Activated CD8-positive, alpha-beta memory T cell treated with anti-CD3 and anti-CD28 coated beads, Interleukin-2, amount 10 ng/mL, durations not matched to agents 7 days and 5 days (primary cell): Measurements from ENCODE around the gene MCAM. TPM values are rescaled to one million over a fixed set of nuclear protein-coding genes. Genes with fewer than 3 reads are reported as not detected.

Source experiments
- ATAC-seq: fragments of 150-1000 bp; cut with Tn5 transposase; one replicate; pipeline ENCODE4 v1.10.0; 2021; ENCODE audit warnings: moderate library complexity
- CTCF ChIA-PET: fragments of 350-600 bp; sonication (Branson Sonifier 250); formaldehyde crosslinking; loops from one replicate; lab custom pipeline; 2021; ENCODE audit warnings: antibody characterized with exemption; lab: Charles Lee
- DNase-seq: peaks from one replicate; pipeline ENCODE4 v3.0.0-alpha.2; 2020
- H3K27ac Mint-ChIP-seq: one replicate; pipeline ENCODE4 v1.8.0; 2021; ENCODE audit warnings: mild to moderate bottlenecking, mixed read lengths
- H3K27me3 Mint-ChIP-seq: one replicate; pipeline ENCODE4 v1.8.0; 2021; ENCODE audit warnings: mixed read lengths
- H3K36me3 Mint-ChIP-seq: one replicate; pipeline ENCODE4 v1.8.0; 2021; ENCODE audit warnings: mild to moderate bottlenecking, mixed read lengths
- H3K4me1 Mint-ChIP-seq: one replicate; pipeline ENCODE4 v1.8.0; 2021; ENCODE audit warnings: mixed read lengths
- H3K4me3 Mint-ChIP-seq: one replicate; pipeline ENCODE4 v1.8.0; 2021; ENCODE audit warnings: mild to moderate bottlenecking, moderate library complexity, mixed read lengths
- H3K9me3 Mint-ChIP-seq: one replicate; pipeline ENCODE4 v1.8.0; 2022; ENCODE audit warnings: low read depth, mixed read lengths
- total RNA-seq, 2 experiments: library from RNA; stranded (reverse); gene quantifications; one replicate each; pipeline ENCODE4 v1.2.3, GENCODE V29; 2021

Gene MCAM
- total RNA-seq, 2 experiments from 2014 or later: 2.5 to 3.9 TPM

GRCh38 chr11:119309411-119309810 lies 7.5 kb downstream of the MCAM start:
- peaks cover 16% of the 10 kb centered on the region for H3K4me1 Mint-ChIP-seq
- CTCF ChIA-PET: interaction anchor here (0.7 to 4.8 kb wide), 5 partner anchors 12 to 82 kb away, joined by 3 to 33 read pairs (median 3); no protein-coding TSS in a partner anchor
- no peak for DNase-seq
- H3K27ac Mint-ChIP-seq: no peak overlapping the region
- no peaks in the 10 kb centered on the region for H3K36me3 Mint-ChIP-seq
- H3K27me3 Mint-ChIP-seq: peaks cover 4% of the 10 kb centered on the region
- no peak overlapping the region for H3K4me3 Mint-ChIP-seq
- ATAC-seq: no peak
- no peaks in the 10 kb centered on the region for H3K9me3 Mint-ChIP-seq

DNA sequence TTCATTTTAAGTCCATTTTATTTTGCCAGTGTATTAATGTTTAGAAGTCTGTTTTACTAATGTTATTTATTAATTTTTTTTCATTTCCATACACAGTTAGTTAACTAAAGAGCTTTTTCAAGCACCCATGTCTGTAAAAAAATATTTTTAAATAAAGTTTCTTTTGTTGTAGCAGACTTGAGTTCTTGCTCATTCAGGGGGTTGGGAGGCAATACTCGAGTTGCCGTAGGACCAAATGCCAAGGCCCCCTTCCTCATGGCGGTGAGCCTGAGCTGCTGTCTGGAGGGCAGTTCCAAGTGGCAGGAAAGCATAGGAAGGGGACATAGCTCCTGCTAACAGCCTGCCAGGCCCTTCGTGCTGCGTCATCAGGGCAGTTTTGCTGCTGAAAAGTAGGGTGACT lies 9.0 kb downstream of the MCAM start:
- DNase-seq (no peak), ATAC-seq (no peak)
- H3K36me3 Mint-ChIP-seq: peaks cover 12% of the 10 kb centered on the region
- H3K27me3 Mint-ChIP-seq: no peaks in the 10 kb centered on the region
- H3K27ac Mint-ChIP-seq: no peak overlapping the region
- H3K9me3 Mint-ChIP-seq: no peaks in the 10 kb centered on the region
- H3K4me1 Mint-ChIP-seq: peaks cover 16% of the 10 kb centered on the region
- CTCF ChIA-PET: interaction anchor here (0.5 to 4.8 kb wide), 11 partner anchors 9 to 167 kb away, joined by 3 to 33 read pairs (median 3); partner anchors contain the start of genes CBL and MCAM
- H3K4me3 Mint-ChIP-seq: no peak overlapping the region

GRCh38 chr11:119307219-119307618 lies 9.7 kb downstream of the MCAM start:
- Mint-ChIP-seq H3K4me3 (no peak overlapping the region), H3K27ac (no peak overlapping the region), H3K9me3 (no peaks in the 10 kb centered on the region), H3K4me1 (peaks cover 16% of the 10 kb centered on the region), H3K36me3 (peaks cover 14% of the 10 kb centered on the region), H3K27me3 (no peaks in the 10 kb centered on the region)
- ATAC-seq (no peak), DNase-seq (no peak)
- CTCF ChIA-PET: interaction anchor here (0.5 to 4.8 kb wide), 8 partner anchors 10 to 144 kb away, joined by 3 to 33 read pairs (median 4); partner anchors contain the start of genes CBL and MCAM

DNA sequence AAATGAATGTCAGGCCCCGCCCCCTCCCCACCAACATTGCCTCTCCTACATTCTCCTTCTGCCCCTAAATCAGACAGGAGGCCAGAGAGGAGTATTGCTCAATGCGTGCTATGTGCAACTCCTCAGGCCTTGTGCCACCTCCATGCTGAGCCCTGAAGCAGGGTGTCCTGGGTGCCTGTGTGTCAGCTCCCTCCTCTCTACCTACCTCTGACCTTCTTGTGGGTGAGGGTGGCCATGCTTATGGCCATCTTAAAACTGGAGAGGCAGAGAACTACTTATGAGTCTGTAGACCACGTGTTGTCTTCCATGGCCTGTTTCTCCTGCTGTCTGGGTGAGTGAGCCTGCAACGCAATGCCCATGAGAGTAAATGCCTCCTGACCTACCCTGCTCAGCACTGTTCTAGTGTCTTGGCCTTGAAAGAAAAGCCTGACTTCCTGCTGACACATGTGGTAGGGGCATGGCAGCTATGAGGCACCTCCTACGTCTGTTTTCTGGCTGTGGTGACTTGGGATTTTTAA lies 10.5 kb downstream of the MCAM start:
- H3K36me3 Mint-ChIP-seq: peaks cover 18% of the 10 kb centered on the region
- H3K27ac Mint-ChIP-seq: peak overlapping the region; percentile 56
- DNase-seq (no peak), ATAC-seq (peak; percentile 63)
- H3K9me3 Mint-ChIP-seq: no peaks in the 10 kb centered on the region
- H3K4me1 Mint-ChIP-seq: peaks cover 16% of the 10 kb centered on the region
- H3K4me3 Mint-ChIP-seq: no peak overlapping the region
- no peaks in the 10 kb centered on the region for H3K27me3 Mint-ChIP-seq
- CTCF ChIA-PET: interaction anchor here (0.6 to 4.8 kb wide), 4 partner anchors 11 to 112 kb away, joined by 3 to 33 read pairs (median 12); partner anchors contain the start of gene MCAM

- H3K4me3 Mint-ChIP-seq: no peak overlapping the region
- no peaks in the 10 kb centered on the region for H3K27me3 Mint-ChIP-seq
- peaks cover 22% of the 10 kb centered on the region for H3K36me3 Mint-ChIP-seq
- peaks cover 16% of the 10 kb centered on the region for H3K4me1 Mint-ChIP-seq
- ATAC-seq (no peak), DNase-seq (no peak)
- H3K27ac Mint-ChIP-seq: peak overlapping the region; percentile 16
- CTCF ChIA-PET: interaction anchor here (0.6 to 4.8 kb wide), 4 partner anchors 11 to 111 kb away, joined by 3 to 33 read pairs (median 12); partner anchors contain the start of gene MCAM
- H3K9me3 Mint-ChIP-seq: no peaks in the 10 kb centered on the region
These were observed 11.2 kb downstream of the MCAM start for GRCh38 chr11:119305556-119306372.

GRCh38 chr11:119303227-119303718 lies 13.7 kb downstream of the MCAM start:
- DNase-seq: no peak
- no peak for ATAC-seq
- Mint-ChIP-seq H3K27me3 (no peaks in the 10 kb centered on the region), H3K4me1 (peaks cover 16% of the 10 kb centered on the region), H3K36me3 (peaks cover 39% of the 10 kb centered on the region), H3K9me3 (no peaks in the 10 kb centered on the region), H3K4me3 (no peak overlapping the region), H3K27ac (no peak overlapping the region)
- CTCF ChIA-PET: interaction anchor here (1.4 to 1.9 kb wide), 3 partner anchors 19 to 77 kb away, joined by 4 to 5 read pairs (median 4); no protein-coding TSS in a partner anchor

DNA sequence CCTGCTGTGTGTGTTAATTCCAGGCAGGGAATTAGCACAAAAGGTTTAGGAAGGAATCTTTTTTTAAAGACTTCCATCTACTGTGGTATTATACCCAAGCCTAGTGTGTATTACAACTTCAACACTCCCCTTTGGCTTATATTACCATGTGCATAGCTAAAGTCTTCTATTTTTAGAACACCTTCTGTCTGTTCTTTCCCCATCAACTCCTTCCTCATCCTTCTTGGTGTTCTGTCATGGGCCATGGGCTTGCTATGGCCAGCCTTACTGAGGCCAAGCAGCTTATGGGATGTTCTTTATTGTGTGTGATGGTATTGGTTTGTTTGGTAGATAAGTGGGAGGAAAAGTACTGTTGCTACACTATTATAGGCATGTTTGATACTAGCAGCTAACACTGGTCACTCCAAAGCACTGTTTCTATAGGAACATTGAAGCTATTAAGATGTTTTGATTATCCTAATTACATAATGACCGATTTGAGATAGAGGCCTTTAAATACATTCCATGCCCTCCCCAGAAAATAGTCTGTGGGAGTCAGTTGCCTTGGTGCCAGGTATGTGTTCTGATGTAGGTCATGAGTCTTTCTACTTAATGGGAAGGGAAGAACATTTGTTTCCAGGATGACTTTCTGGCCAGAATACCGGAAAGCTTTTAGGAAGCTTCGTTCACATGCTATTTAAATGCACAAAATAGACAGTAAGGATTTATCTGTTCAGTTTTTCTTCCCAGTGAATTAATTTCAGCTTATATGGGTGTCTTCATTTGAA lies 16.5 kb downstream of the MCAM start:
- no peak for ATAC-seq
- DNase-seq: no peak
- Mint-ChIP-seq H3K4me3 (no peak overlapping the region), H3K4me1 (peaks cover 3% of the 10 kb centered on the region), H3K27me3 (no peaks in the 10 kb centered on the region), H3K27ac (no peak overlapping the region), H3K9me3 (no peaks in the 10 kb centered on the region), H3K36me3 (peaks cover 45% of the 10 kb centered on the region)
- CTCF ChIA-PET: interaction anchor here (1.0 to 1.4 kb wide), 6 partner anchors 16 to 156 kb away, joined by 3 to 4 read pairs (median 3); no protein-coding TSS in a partner anchor

DNA sequence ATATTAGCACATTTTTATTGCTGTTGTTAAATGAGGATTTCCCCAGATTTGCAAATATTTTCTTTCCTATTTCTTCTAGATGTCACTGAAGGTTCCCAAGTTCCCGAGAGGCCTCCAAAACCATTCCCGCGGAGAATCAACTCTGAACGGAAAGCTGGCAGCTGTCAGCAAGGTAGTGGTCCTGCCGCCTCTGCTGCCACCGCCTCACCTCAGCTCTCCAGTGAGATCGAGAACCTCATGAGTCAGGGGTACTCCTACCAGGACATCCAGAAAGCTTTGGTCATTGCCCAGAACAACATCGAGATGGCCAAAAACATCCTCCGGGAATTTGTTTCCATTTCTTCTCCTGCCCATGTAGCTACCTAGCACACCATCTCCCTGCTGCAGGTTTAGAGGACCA lies 17.5 kb downstream of the MCAM start:
- Mint-ChIP-seq H3K27me3 (no peaks in the 10 kb centered on the region), H3K4me1 (no peaks in the 10 kb centered on the region), H3K4me3 (no peak overlapping the region), H3K9me3 (no peaks in the 10 kb centered on the region), H3K27ac (no peak overlapping the region), H3K36me3 (peaks cover 45% of the 10 kb centered on the region)
- CTCF ChIA-PET: interaction anchor here (1.0 to 1.3 kb wide), 3 partner anchors 24 to 156 kb away, joined by 3 to 4 read pairs (median 3); no protein-coding TSS in a partner anchor
- no peak for DNase-seq
- ATAC-seq: no peak

DNA sequence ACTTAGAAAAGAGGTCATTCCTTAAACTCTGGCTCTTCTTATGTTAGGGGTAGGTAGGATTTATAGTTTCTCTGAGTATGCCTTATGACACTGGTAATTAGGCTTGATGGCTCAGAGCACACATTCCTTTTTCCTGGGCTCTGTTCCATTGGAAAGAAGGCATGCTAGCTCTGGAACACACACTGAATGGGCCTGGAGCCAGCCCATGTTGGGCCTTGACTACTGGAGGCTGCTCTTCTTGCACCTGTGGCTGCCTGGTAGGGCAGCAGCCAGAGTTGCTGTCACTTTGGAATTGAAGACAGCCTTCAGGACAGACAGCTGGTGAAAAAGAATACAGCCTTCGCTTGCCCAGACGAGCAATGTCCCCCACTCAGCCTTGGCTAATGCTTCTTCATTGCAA lies 18.2 kb downstream of the MCAM start:
- peaks cover 40% of the 10 kb centered on the region for H3K36me3 Mint-ChIP-seq
- no peaks in the 10 kb centered on the region for H3K9me3 Mint-ChIP-seq
- DNase-seq (no peak), ATAC-seq (no peak)
- no peak overlapping the region for H3K27ac Mint-ChIP-seq
- H3K27me3 Mint-ChIP-seq: no peaks in the 10 kb centered on the region
- no peak overlapping the region for H3K4me3 Mint-ChIP-seq
- CTCF ChIA-PET: no interaction called here
- H3K4me1 Mint-ChIP-seq: no peaks in the 10 kb centered on the region

- Mint-ChIP-seq H3K4me3 (no peak overlapping the region), H3K4me1 (no peaks in the 10 kb centered on the region), H3K27me3 (no peaks in the 10 kb centered on the region), H3K9me3 (no peaks in the 10 kb centered on the region), H3K27ac (no peak overlapping the region), H3K36me3 (peaks cover 35% of the 10 kb centered on the region)
- CTCF ChIA-PET: interaction anchor here (0.8 to 1.7 kb wide), 7 partner anchors 12 to 101 kb away, joined by 3 to 8 read pairs (median 4); no protein-coding TSS in a partner anchor
- DNase-seq (no peak), ATAC-seq (no peak)
These were observed 19.0 kb downstream of the MCAM start for GRCh38 chr11:119297938-119298337.

DNA sequence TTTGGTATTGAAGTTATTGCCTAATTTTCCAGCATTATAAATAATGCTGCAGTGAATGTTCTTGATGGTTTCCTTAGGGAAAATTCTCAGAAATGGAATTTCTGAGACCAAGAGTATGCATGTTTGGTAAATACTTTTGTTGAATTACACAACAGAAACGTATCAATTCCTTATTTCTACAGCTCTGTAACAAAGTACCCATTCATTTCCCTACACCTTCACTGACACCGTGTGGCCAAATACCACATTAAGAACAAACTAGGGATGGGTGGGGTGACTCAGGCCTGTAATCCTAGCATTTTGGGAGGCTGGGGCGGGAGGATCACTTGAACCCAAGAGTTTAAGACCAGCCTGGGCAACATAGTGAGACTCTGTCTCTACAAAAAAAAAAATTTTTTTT lies 21.8 kb downstream of the MCAM start:
- no peak overlapping the region for H3K4me3 Mint-ChIP-seq
- DNase-seq (no peak), ATAC-seq (no peak)
- H3K4me1 Mint-ChIP-seq: no peaks in the 10 kb centered on the region
- no peaks in the 10 kb centered on the region for H3K9me3 Mint-ChIP-seq
- CTCF ChIA-PET: interaction anchor here (1.0 kb wide), 2 partner anchors 28 to 29 kb away, joined by 3 read pairs; no protein-coding TSS in a partner anchor
- H3K36me3 Mint-ChIP-seq: peaks cover 38% of the 10 kb centered on the region
- H3K27me3 Mint-ChIP-seq: no peaks in the 10 kb centered on the region
- H3K27ac Mint-ChIP-seq: no peak overlapping the region

DNA sequence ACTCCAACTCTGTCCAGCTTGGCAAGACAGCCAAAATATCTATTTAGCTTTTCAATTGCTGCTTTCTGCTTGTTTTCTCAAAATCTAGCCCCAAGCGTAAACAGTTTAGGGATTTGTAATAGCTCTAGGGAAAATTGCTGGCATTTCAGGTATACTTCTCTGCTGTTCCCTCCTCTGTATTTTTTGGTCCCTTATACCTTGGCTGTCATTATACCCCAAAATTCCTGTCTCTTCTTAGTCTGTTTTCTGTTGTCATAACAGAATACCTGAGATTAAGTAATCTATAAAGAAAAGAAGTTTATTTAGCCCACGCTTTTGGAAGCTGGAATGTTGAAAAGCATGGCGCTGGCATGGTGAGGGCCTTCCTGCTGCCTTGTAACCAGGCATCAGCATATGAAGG lies 23.5 kb downstream of the MCAM start:
- CTCF ChIA-PET: interaction anchor here (0.8 to 1.6 kb wide), 2 partner anchors 9 to 88 kb away, joined by 3 to 4 read pairs; no protein-coding TSS in a partner anchor
- Mint-ChIP-seq H3K4me1 (no peaks in the 10 kb centered on the region), H3K27ac (no peak overlapping the region), H3K9me3 (no peaks in the 10 kb centered on the region), H3K27me3 (no peaks in the 10 kb centered on the region), H3K4me3 (no peak overlapping the region), H3K36me3 (peaks cover 28% of the 10 kb centered on the region)
- ATAC-seq: no peak
- DNase-seq: no peak
